C4-2B (cell line): ENCODE results near the gene IGSF23.
"Not testable (repeated sequence)": the region's sequence is repeated elsewhere in the genome, so short reads cannot be mapped to it uniquely, and the experiment has no call there.

ENCODE experiments used
- H3K27ac ChIP-seq: fragments of 450-650 bp; 2 replicates; pipeline ENCODE4 v1.5.1; 2017
- CTCF ChIP-seq: fragments of 450-650 bp; conservative IDR thresholded peaks from 2 replicates; pipeline ENCODE4 v1.5.1; 2017; ENCODE audit warnings: mild to moderate bottlenecking
- ZFX ChIP-seq: fragments of 450-650 bp; IDR thresholded peaks from 2 replicates; pipeline ENCODE4 v1.6.1; 2017

Gene IGSF23

GRCh38 chr19:44588771-44589112 is 24.6 kb upstream of the IGSF23 start:
- TF ChIP-seq ZFX (no peak), CTCF (no peak)
- H3K27ac ChIP-seq, result no peak overlapping the region

- H3K27ac ChIP-seq, result no peak overlapping the region
- TF ChIP-seq CTCF (no peak), ZFX (no peak)
Measured at GRCh38 chr19:44590245-44591059, 22.9 kb upstream of the IGSF23 start.

GRCh38 chr19:44591340-44591993 is 21.9 kb upstream of the IGSF23 start:
- not testable (repeated sequence) for H3K27ac ChIP-seq

GRCh38 chr19:44592451-44592890 is 20.9 kb upstream of the IGSF23 start:
- TF ChIP-seq CTCF (no peak), ZFX (no peak)
- H3K27ac ChIP-seq, result no peak overlapping the region

- TF ChIP-seq ZFX (no peak), CTCF (no peak)
- H3K27ac ChIP-seq, result no peak overlapping the region
Measured at GRCh38 chr19:44593294-44593693, 20.1 kb upstream of the IGSF23 start.

- not testable (repeated sequence) for H3K27ac ChIP-seq
Measured at GRCh38 chr19:44593866-44594266, 19.5 kb upstream of the IGSF23 start.

- H3K27ac ChIP-seq, result no peak overlapping the region
- no peak for TF ChIP-seq CTCF
- no peak for TF ChIP-seq ZFX
Measured at GRCh38 chr19:44596428-44597130, 16.8 kb upstream of the IGSF23 start.

- TF ChIP-seq ZFX, result no peak
- no peak for TF ChIP-seq CTCF
- H3K27ac ChIP-seq, result no peak overlapping the region
Measured at GRCh38 chr19:44597131-44597491, 16.3 kb upstream of the IGSF23 start.
